Germinal center (tissue), 1 donor: ENCODE measurements around the gene PRDM5.

ENCODE experiments used
- DNase-seq: peaks from one replicate; pipeline ENCODE4 v3.0.0; 2012; ENCODE audit warnings: mixed read lengths, low spot score

PRDM5 gene

GRCh38 chr4:120855307-120856001, 67.1 kb downstream of the PRDM5 start:
- DNase-seq = no peak

- no peak for DNase-seq
Observed at GRCh38 chr4:120853161-120853935, 69.2 kb downstream of the PRDM5 start.

- DNase-seq = no peak
Observed at GRCh38 chr4:120850018-120850599, 72.4 kb downstream of the PRDM5 start.

GRCh38 chr4:120847019-120847582, 75.4 kb downstream of the PRDM5 start:
- no peak for DNase-seq

GRCh38 chr4:120844528-120844921, 78.0 kb downstream of the PRDM5 start:
- DNase-seq = no peak

- no peak for DNase-seq
Observed at GRCh38 chr4:120843849-120844527, 78.5 kb downstream of the PRDM5 start.

- DNase-seq = no peak
Observed at GRCh38 chr4:120842031-120842430, 80.5 kb downstream of the PRDM5 start.

GRCh38 chr4:120841580-120841979, 80.9 kb downstream of the PRDM5 start:
- DNase-seq = no peak

GRCh38 chr4:120839974-120840751, 82.4 kb downstream of the PRDM5 start:
- no peak for DNase-seq

- no peak for DNase-seq
Observed at GRCh38 chr4:120839334-120839973, 83.1 kb downstream of the PRDM5 start.

GRCh38 chr4:120838784-120839183, 83.7 kb downstream of the PRDM5 start:
- no peak for DNase-seq

- DNase-seq = no peak
Observed at GRCh38 chr4:120837656-120838055, 84.9 kb downstream of the PRDM5 start.

GRCh38 chr4:120835342-120835741, 87.2 kb downstream of the PRDM5 start:
- DNase-seq = no peak

- DNase-seq = no peak
Observed at GRCh38 chr4:120830204-120830603, 92.3 kb downstream of the PRDM5 start.

- no peak for DNase-seq
Observed at GRCh38 chr4:120829113-120829831, 93.3 kb downstream of the PRDM5 start.

GRCh38 chr4:120826853-120827252, 95.7 kb downstream of the PRDM5 start:
- DNase-seq = no peak

- no peak for DNase-seq
Observed at GRCh38 chr4:120826449-120826848, 96.1 kb downstream of the PRDM5 start.

GRCh38 chr4:120824946-120825345, 97.6 kb downstream of the PRDM5 start:
- no peak for DNase-seq

- no peak for DNase-seq
Observed at GRCh38 chr4:120821977-120822376, 100.5 kb downstream of the PRDM5 start.

GRCh38 chr4:120821029-120821428, 101.5 kb downstream of the PRDM5 start:
- no peak for DNase-seq
